Myocyte (in vitro differentiated cells): ENCODE results near the gene SLC39A3. TPM values are rescaled to one million over a fixed set of nuclear protein-coding genes. Genes with fewer than 3 reads are reported as not detected.

ENCODE experiments used
- DNase-seq: peaks from one replicate; pipeline ENCODE4 v3.0.0-alpha.2; 2012; ENCODE audit warnings: low read depth
- total RNA-seq: library from RNA; depleted of rRNA; stranded (reverse); fragments of >200 nt; gene quantifications from 2 replicates; pipeline ENCODE4 v1.2.3, GENCODE V29; 2014

SLC39A3 gene
- total RNA-seq, 1 donor from 2014 or later: 35.5 TPM

- DNase-seq: no peak
These were observed 28.7 kb upstream of the SLC39A3 start for GRCh38 chr19:2768365-2769132.

DNA sequence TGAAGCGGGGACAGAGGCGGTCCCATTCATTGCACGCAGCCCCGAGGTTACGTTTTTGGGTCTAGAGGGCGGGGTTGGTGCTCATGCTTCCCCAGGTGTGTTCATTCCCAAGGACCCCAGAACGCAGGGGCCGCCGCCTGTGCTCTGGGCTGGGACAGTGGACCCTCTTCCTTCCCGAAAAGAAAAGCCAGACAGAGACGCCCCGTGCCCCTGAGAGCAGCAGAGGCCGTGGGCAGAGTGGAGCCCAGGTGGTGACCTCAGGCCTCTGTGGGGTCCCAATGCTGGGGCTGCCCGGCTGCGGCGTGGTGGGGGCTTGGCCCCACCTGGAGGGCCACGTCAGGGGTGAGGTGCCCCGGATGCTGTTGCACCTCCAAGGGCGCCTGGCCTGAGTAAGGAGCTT is 27.9 kb upstream of the SLC39A3 start:
- no peak for DNase-seq

GRCh38 chr19:2766594-2767372 is 27.0 kb upstream of the SLC39A3 start:
- no peak for DNase-seq

DNA sequence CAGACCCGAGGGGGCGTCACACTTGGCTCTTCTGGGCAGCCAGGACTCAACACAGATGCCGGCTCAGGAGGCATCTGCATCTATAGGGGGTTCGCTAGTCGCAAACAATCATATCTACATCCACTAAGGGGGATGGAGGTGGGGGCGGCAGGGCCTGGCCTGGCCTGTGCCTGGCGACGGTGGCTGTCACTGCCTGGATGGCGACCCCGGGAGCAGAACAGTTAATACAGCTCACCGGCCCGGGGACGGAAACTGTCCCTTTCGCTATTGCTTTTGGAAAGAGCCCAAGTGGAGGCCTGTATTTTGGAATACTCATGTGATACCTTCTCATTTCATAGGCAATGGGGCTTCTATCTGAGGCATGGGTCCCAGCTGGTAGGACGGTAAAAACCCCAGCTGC is 25.6 kb upstream of the SLC39A3 start:
- no peak for DNase-seq

GRCh38 chr19:2764945-2765344 is 25.1 kb upstream of the SLC39A3 start:
- no peak for DNase-seq

DNA sequence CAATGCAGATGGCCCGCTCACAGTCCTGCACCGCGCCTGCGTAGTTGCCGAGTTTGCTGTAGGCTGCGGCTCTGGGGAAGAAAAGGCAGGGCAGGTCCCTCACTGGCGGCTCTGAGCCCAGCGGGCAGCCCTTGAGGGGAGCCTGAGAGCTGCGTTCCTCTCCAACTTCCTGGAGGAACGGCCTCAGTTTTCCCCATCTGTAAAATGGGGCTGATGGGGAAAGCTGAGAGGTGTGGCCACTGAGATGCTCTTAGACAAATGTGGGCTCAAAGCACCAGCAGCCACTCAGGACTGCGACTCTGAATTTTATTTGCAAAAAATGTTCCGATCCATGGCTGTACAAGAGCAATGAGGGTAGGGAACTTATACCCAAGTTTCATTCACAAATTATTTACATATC is 23.9 kb upstream of the SLC39A3 start:
- no peak for DNase-seq

DNA sequence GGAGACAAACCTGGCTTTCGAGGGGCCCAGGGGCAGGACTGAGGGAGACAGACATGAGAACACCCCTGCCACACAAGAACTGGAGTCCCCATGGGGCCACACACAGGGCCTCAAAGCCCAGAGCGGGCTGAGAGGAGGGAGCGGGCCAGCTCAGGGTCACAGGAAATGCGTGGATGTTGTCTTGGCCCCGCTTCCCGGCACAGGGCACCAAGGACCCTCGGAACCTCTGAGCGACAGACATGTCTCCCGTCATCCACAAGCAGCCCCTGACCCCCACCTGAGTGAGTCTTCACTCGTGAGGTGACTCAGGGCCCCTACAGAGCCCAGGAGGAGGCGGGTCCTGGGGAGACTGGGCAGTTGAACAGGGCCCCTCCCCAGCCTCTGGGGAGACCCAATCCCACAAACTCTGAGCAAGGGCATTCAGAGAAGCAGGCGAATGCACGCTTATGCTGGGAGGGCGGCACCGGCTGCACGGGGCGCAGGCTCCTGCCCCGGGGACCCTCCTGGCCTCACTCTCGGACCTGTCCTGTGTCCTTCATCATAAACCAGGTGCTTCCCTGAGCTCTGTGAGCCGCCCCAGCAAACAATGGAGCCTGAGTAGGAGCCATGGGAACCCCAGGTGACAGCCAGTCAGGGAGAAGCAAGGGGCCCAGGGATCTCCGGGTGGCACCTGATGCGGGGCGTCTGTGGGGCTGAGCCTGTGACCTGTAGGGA is 23.1 kb upstream of the SLC39A3 start:
- no peak for DNase-seq

DNA sequence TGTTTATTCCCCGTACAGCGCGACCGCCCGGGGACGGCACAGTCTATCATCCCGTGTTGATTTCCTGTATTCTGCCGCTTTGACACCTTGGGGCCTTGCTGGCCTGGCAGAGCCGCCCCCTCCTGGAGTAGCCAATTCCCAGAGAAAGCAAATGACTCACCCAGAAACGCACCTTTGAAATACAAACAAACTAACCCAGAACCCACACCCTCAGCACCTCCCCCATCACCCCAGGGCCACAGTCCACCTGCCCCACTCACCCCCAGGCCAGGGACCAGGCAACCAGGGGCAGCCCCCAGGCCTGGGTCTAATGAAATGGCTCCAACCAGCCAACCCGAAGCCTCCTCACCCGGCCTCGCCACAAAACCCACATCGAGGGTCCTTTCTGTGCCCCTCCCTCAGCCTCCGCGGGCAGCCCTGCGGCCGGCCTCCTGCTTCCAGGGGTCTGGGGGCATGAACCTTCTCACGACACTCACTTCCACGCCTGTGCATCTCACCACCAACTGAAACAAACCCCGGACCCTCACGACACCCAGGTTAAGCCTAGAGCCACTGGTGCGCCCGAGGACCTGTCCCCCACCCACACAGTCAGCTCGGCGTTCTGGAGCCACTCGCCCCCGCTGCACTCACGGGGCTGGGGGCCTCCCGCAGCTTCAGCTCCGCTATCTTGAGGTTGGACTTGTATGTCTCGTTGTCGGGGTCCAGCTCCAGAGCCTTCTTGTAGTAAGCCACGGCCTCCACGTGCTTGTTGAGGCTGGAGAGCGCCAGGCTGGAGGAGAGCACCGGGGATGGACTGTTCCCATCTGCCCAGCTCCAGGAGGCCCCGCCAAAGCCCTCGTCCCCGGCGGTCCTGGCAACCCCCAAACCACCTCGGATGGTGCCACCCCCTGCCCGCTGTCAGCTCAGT is 22.3 kb upstream of the SLC39A3 start:
- DNase-seq: no peak

- no peak for DNase-seq
These were observed 21.5 kb upstream of the SLC39A3 start for GRCh38 chr19:2761309-2761677.

- DNase-seq: no peak
These were observed 20.1 kb upstream of the SLC39A3 start for GRCh38 chr19:2759965-2760364.

DNA sequence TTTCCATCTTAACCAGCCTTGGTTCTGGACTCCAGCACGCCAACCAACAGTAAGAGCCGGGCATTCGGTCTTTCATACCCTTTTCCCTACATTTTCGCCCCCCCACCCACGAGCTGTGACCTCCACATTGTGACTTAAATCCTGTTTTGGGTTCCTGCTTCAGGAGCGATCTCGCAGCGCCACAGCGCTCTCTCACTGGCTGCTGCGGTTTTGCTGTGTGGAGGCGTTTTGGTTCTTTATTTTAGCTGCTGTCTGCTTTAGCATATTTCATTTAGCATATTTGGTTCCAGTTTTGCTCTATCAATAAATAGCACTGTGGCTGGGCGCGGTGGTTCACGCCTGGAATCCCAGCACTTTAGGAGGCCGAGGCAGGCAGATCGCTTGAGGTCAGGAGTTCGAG is 19.5 kb upstream of the SLC39A3 start:
- DNase-seq: no peak

DNA sequence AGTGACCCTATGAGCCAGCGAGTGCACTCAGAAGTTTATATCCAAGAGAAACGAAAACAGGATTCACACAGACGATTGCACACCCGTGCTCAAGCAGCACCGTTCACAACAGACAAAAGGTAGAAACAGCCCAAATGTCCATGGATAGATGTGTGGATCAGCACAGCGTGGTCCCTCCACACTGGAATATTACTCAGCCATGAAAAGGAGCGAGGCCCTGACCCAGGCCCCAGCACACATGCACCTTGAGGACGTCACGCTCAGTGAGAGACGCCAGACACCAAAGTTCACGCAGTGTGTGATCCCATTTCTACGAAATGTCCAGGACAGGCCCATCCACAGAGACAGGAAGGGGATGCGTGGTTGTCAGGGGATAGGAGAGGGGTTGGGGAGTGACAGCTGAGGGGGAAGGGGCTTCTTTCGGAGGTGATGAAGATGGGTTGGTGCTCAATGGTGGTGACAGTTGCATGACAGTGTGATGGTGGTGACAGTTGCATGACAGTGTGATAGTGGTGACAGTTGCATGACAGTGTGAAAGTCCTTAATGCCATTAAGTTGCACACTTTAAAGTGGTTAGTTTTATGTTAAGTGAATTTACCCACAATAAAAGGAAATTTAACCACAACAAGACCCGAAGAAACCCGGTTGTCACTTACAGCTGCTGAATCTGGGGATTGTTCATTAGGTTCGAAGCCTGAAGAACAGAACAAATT is 18.9 kb upstream of the SLC39A3 start:
- DNase-seq: no peak

- DNase-seq: no peak
These were observed 17.4 kb upstream of the SLC39A3 start for GRCh38 chr19:2756921-2757881.

DNA sequence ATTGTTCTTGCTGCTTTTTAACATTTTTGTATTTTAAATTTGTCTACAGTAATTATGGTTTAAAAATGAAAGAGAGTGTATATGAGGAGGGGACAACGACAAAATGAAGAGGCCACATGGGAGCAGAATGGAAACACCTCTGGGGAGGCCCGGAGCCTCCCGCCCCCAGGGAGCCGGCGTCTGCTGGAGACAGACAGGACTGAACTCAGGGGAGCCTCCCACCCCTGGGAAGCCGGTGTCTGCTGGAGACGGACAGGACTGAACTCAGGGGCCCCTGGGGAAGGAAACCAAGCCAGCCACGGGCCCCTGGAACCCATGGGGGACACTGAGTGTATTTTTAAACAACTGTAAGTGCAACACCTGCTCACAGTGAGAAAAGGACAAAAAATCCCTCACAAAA is 16.7 kb upstream of the SLC39A3 start:
- no peak for DNase-seq

DNA sequence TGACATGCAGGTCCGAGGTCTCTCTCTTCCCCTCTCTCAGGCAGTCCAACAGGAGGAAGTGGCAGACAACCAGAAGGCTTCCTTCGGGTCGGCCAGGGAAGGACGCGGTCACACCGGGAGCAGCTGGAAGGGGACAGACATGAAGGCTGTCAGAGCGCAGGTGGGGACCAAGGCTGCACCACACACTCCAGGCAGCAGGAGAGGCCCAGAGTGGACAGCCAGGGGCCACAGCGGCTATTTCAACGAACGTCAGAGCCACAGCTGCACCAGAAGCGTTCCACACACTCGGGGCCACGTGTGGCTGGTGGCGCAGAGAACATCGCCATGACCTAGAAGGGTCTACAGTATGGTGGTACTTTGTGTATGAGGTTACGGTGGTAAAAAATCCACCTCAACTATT is 16.0 kb upstream of the SLC39A3 start:
- no peak for DNase-seq

GRCh38 chr19:2755448-2755705 is 15.6 kb upstream of the SLC39A3 start:
- DNase-seq: no peak

DNA sequence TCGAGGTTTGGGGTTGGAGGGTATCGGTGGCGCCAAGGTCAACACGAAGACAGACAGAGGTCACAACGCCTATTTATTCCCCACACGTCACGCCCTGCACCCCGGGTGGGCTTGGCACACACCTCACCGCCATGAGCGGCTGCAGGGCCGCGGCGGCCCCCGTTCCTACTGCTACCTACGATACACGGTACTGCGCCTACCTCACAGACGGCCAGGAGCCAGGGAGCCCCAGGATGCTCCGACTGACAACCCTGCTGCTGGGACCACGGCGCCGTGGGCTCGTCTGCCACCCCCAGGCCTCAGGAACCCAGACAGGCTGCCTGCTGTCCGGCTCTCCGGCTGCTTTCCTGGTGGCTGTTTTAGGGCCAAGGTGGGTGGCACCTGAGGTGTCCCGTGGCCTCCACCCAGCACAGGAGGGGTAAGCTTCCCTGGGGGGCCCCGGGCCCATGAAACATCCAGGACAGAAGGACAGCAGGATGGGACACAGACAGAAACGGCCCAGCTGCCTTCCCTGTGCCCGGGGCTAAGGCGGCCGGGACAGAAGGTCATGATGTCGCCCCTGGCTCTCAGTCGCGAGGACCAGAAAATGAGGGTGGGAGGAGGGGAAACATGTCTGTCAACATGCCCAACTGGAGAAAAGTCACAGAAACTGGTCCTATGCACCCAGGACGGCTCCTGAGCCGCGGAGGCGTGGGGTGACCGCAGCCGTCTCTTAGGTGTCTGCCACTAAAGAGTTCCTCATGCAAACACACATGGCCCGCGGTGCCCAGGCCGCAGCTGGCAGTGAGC is 15.0 kb upstream of the SLC39A3 start:
- DNase-seq: no peak

GRCh38 chr19:2751438-2751830 is 11.6 kb upstream of the SLC39A3 start:
- DNase-seq: no peak
